Measurements from ENCODE around the gene RIT1. TPM values are rescaled to one million over a fixed set of nuclear protein-coding genes. Genes with fewer than 3 reads are reported as not detected.
A peak's percentile ranks its signal among the peaks of the same experiment; 100 is the strongest.
"Not testable (repeated sequence)": the region's sequence is repeated elsewhere in the genome, so short reads cannot be mapped to it uniquely, and the experiment has no call there.

Gene RIT1
- polyA plus RNA-seq, 6 donors from 2014 or later: 5.2 to 30.0 (median 20.9) TPM

DNA sequence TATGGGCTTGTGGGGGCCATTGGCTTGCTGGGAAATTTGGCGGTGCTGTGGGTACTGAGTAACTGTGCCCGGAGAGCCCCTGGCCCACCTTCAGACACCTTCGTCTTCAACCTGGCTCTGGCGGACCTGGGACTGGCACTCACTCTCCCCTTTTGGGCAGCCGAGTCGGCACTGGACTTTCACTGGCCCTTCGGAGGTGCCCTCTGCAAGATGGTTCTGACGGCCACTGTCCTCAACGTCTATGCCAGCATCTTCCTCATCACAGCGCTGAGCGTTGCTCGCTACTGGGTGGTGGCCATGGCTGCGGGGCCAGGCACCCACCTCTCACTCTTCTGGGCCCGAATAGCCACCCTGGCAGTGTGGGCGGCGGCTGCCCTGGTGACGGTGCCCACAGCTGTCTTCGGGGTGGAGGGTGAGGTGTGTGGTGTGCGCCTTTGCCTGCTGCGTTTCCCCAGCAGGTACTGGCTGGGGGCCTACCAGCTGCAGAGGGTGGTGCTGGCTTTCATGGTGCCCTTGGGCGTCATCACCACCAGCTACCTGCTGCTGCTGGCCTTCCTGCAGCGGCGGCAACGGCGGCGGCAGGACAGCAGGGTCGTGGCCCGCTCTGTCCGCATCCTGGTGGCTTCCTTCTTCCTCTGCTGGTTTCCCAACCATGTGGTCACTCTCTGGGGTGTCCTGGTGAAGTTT, 30.8 kb upstream of the RIT1 start:
- Mint-ChIP-seq H3K9me3 (no peaks in the 10 kb centered on the region), H3K27me3 (no peaks in the 10 kb centered on the region), H3K36me3 (no peaks in the 10 kb centered on the region), H3K4me3 (peak overlapping the region in 3 of 8 donors; percentile 9 to 32 (median 15)), H3K4me1 (peaks cover 59 to 85% (median 76%) of the 10 kb centered on the region in 3 donors), H3K27ac (peak overlapping the region in 5 of 6 donors; percentile 49 to 91 (median 79))
- ATAC-seq (ENCODE audit: low read depth in 2 of 2) (no peak), DNase-seq (no peak)

DNA sequence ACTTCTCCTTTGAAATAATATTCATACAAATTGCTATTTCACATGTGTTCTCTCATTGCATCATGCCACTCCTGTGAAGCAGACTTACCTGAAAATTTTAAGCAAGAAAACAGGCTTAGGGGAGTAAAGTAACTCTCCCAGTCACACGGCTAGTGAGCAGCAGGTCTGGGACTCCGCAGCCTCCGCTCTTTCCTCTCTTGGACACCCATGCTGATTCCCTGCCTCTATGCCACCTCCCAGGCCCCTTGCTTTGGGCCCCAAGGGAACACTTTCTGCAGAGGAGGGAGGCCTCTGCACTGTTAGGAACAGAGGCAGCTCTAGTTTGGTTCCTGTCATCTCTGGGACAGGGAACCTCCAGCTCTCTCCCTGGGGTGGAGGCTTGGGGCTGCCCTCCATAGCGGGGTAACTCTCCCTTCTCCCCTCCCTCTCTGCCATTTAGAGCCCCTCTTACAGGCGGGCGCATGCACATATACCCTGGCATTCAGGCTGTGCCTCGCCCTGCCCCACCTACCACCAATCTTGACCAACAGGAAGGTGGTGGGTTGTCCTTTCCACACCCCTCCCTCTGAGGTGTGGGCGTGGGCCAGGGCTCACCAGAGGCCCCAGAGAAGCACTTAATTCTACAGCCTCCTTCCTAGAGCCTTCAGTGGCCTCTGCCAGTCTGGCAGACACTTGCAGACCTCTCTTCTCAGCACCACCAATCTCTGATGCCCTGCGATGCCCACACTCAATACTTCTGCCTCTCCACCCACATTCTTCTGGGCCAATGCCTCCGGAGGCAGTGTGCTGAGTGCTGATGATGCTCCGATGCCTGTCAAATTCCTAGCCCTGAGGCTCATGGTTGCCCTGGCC, 30.1 kb upstream of the RIT1 start, which contains the start of gene RXFP4:
Gene RXFP4, plus strand, starts transcription at position 646 of the 852 bp plus-strand sequence. Its CDS starts 72 bp downstream, at position 718.
- DNase-seq (no peak), ATAC-seq (ENCODE audit: low read depth in 2 of 2) (no peak)
- no peaks in the 10 kb centered on the region for H3K27me3 Mint-ChIP-seq
- peaks cover 55 to 77% (median 68%) of the 10 kb centered on the region in 3 donors for H3K4me1 Mint-ChIP-seq
- H3K27ac Mint-ChIP-seq: peak within 1 kb of the TSS; percentile 80 to 91 (median 87)
- H3K9me3 Mint-ChIP-seq: no peaks in the 10 kb centered on the region
- H3K36me3 Mint-ChIP-seq: no peaks in the 10 kb centered on the region
- H3K4me3 Mint-ChIP-seq: peak within 1 kb of the TSS in 7 of 8 donors; percentile 17 to 89 (median 35)

DNA sequence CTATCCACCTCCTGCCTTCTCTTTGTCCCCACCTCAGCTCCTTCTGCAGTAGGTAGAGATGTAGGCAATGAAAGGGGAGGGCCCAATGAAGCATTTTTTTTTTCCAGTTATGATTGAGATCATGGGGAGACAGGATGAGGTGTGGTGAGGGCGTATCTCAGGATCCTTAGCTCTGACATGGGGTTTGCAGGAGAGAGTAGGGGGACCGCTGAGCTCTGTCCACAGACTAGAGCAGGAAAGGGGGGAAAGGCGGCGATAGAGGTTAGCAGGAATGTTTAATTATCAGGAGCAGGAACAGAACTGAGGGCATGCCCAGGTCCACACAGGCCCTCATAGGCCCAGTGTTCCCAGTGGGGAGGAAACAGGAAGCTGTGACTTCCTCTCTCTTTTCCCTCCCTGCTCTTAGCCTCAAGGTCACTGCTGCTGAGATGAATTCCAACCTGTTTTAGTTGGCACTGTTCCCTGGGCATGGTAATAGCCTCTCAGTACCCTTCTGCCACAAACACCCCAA, 29.4 kb upstream of the RIT1 start:
- peak overlapping the region in 7 of 8 donors; percentile 17 to 89 (median 38) for H3K4me3 Mint-ChIP-seq
- no peaks in the 10 kb centered on the region for H3K36me3 Mint-ChIP-seq
- H3K4me1 Mint-ChIP-seq: peaks cover 52 to 70% (median 61%) of the 10 kb centered on the region in 3 donors
- H3K9me3 Mint-ChIP-seq: no peaks in the 10 kb centered on the region
- ATAC-seq (ENCODE audit: low read depth in 2 of 2) (no peak), DNase-seq (no peak)
- no peaks in the 10 kb centered on the region for H3K27me3 Mint-ChIP-seq
- peak overlapping the region; percentile 60 to 91 (median 87) for H3K27ac Mint-ChIP-seq

DNA sequence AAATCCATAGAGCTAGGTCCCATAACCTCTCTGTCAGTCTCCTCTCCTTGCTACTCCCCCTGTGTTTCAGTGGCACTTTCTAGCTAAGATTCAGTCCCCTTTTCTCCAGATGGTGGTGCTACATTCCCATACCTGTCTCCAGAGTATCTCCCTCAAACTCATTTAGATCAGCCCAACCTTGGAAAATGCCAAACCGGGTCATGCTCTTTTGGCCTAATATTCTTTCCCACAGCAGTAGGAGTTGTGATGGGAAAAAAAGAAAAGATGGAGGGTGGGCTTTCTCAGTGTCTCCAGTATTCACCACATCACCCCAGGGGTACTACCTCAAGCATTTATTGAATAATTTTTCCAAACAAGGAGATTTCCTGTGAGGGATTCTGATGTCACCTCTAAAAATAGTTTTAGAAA, 27.1 kb upstream of the RIT1 start:
- DNase-seq (peak; percentile 37), ATAC-seq (ENCODE audit: low read depth in 2 of 2) (no peak)
- H3K9me3 Mint-ChIP-seq: no peaks in the 10 kb centered on the region
- H3K4me3 Mint-ChIP-seq: peak overlapping the region in 4 of 8 donors; percentile 30 to 73 (median 46)
- peaks cover 36 to 47% (median 39%) of the 10 kb centered on the region in 3 donors for H3K4me1 Mint-ChIP-seq
- H3K27me3 Mint-ChIP-seq: no peaks in the 10 kb centered on the region
- H3K27ac Mint-ChIP-seq: peak overlapping the region in 5 of 6 donors; percentile 64 to 91 (median 77)
- H3K36me3 Mint-ChIP-seq: no peaks in the 10 kb centered on the region

DNA sequence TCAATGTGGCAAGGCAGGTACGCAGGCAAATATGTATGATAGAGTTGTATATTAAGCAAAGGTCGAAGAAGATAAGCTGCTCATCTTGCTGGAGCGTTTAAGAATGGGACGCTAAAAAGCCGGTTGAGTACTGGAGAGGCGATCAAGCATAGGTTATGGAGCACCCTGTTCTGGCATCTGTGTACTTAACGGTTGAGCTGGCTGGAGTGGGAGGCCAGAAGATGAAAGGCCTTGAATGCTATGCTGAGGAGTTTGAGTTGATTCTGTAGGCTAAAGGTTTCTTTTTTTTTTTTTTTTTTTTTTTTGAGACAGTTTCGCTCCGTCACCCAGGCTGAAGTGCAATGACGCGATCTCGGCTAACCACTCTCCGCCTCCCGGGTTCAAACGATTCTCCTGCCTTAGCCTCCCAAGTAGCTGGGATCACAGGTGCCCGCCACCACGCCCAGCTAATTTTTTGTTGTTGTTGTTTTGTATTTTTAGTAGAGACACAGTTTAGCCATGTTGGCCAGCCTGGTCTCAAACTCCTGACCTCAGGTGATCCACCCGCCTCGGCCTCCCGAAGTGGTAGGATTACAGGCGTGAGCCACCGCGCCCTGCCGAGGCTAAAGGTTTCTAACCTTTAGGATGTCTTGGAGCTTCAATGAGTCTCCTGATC, 23.9 kb upstream of the RIT1 start:
- H3K4me3 Mint-ChIP-seq: peak overlapping the region in 2 of 8 donors; percentile 9 to 56
- no peaks in the 10 kb centered on the region for H3K36me3 Mint-ChIP-seq
- no peaks in the 10 kb centered on the region for H3K9me3 Mint-ChIP-seq
- ATAC-seq (ENCODE audit: low read depth in 2 of 2) (no peak), DNase-seq (no peak)
- H3K27ac Mint-ChIP-seq: peak overlapping the region in 2 of 6 donors; percentile 52 to 86
- no peaks in the 10 kb centered on the region for H3K27me3 Mint-ChIP-seq
- H3K4me1 Mint-ChIP-seq: peaks cover 16 to 37% (median 20%) of the 10 kb centered on the region in 3 donors

DNA sequence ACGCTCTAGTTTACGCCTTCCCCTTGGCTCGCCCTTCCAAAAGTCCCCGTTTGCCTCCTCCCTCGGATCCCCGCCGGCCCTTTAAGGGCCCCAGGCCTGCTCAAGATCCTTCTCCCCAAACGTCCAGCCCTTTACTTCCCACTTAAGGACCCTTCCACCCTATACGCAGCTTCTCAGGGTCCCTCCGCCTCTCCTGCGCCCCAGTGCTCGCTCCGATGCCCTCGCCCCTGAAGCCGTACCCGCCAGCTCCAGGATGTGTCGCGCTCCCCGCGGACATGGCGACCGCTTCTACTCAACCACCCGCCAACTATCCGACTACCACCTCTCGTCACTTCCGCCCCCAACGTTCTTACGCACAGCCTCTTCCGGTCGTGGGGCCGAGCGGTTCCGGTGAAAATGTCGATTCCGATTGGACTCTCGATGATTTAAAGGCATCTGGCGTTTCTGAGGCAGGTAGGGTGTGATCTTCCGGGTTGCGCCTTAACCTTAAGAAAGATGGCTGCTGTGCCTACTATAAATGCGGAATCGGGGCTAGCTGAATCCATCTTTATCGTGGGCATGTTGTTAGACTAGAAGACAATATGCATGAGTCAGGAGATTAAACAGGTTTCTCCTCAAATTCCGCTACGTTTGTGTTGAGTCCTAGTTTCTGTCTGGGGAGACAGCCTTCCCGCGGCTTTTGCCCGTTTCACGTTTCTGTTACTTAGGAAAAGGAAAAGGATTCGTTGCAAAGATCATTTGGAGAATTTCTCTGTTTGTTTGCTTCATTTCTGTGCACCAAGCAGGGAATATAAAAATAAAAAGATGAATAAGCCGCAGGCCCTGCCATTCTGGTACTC, 23.2 kb upstream of the RIT1 start, which contains the start of gene KHDC4:
Gene KHDC4, minus strand, starts transcription at position 317 of the 839 bp plus-strand sequence. Its CDS starts 40 bp downstream, at position 277.
- Mint-ChIP-seq H3K9me3 (no peaks in the 10 kb centered on the region), H3K4me1 (peaks cover 13 to 33% (median 22%) of the 10 kb centered on the region in 3 donors), H3K27ac (peak within 1 kb of the TSS in 3 of 6 donors; percentile 52 to 86 (median 66)), H3K36me3 (no peaks in the 10 kb centered on the region), H3K27me3 (no peaks in the 10 kb centered on the region), H3K4me3 (peak within 1 kb of the TSS in 1 of 8 donors; percentile 9)
- DNase-seq (peak; percentile 96), ATAC-seq (ENCODE audit: low read depth in 2 of 2) (peak; percentile 90 to 92)

DNA sequence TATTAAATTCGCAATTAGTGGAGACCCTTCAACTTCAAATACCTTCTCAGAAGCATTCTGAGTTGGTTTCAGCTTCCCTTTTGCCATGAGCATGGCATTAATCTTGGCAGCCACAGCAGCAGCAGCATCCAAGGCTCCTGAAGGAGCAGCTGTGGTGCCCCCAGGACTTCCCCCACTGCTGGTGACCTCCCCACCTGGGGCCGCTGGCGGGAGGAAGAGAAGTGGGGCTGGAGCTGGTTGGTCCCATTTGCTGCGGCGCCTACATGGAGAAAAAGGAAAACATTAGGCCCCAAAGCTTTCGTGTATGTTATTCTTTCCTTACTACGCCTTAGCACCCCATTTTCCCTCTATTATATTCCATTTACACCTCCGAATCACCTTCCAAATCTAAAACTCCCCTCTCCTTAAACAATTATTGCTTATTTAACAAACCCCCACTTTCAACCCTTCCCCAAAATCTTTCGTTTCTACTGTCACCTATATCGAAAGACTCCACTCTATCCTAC, 22.5 kb upstream of the RIT1 start:
- H3K9me3 Mint-ChIP-seq: no peaks in the 10 kb centered on the region
- H3K4me3 Mint-ChIP-seq: no peak overlapping the region
- ATAC-seq (ENCODE audit: low read depth in 2 of 2): no peak
- DNase-seq: no peak
- H3K27ac Mint-ChIP-seq: peak overlapping the region in 1 of 6 donors; percentile 66
- no peaks in the 10 kb centered on the region for H3K36me3 Mint-ChIP-seq
- H3K4me1 Mint-ChIP-seq: peaks cover 13 to 32% (median 26%) of the 10 kb centered on the region in 3 donors
- no peaks in the 10 kb centered on the region for H3K27me3 Mint-ChIP-seq

DNA sequence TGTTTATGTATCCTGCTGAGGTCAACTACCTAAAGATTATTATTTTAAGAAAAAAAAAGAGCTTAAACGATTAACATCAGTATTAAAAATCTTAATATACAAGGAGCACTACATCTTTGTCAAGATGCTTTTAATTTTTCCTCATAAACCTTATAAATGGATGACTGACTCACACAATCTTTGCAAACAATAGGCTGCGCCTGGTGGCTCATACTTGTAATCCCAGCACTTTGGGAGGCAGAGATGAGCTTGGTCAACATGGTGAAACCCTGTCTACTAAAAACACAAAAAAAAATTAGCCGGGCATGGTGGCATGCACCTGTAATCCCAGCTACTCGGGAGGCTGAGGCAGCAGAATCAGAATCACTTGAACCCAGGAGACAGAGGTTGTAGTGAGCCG, 21.3 kb upstream of the RIT1 start:
- Mint-ChIP-seq H3K27ac (peak overlapping the region in 1 of 6 donors; percentile 72), H3K4me1 (peaks cover 8 to 24% (median 20%) of the 10 kb centered on the region in 3 donors), H3K9me3 (no peaks in the 10 kb centered on the region), H3K4me3 (peak overlapping the region in 5 of 8 donors; percentile 15 to 81 (median 56)), H3K27me3 (no peaks in the 10 kb centered on the region), H3K36me3 (no peaks in the 10 kb centered on the region)
- ATAC-seq (ENCODE audit: low read depth in 2 of 2) (no peak), DNase-seq (no peak)

DNA sequence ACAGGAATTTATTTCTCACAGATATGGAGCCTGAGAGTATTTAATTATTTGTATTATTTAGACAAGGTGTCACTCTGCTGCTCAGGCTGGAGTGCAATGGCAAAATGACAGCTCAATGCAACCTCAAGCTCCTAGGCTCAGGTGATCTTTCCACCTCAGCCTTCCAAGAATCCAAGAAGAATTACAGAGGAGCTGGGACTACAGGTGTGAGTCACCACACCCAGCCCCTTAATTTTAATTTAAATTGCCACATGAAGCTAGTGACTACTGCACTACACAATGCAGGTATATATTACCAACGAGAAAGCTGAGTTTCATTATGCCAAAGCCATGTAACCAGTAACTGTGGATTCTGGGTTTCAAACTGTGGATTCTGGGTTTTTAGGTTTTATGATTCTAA, 20.9 kb upstream of the RIT1 start:
- DNase-seq: no peak
- Mint-ChIP-seq H3K27me3 (no peaks in the 10 kb centered on the region), H3K4me1 (peaks cover 8 to 24% (median 20%) of the 10 kb centered on the region in 3 donors), H3K36me3 (peaks cover 0 to 1% of the 10 kb centered on the region in 2 donors), H3K9me3 (no peaks in the 10 kb centered on the region), H3K4me3 (peak overlapping the region in 4 of 8 donors; percentile 16 to 81 (median 30)), H3K27ac (peak overlapping the region in 3 of 6 donors; percentile 14 to 68 (median 59))
- ATAC-seq (ENCODE audit: low read depth in 2 of 2): no peak

DNA sequence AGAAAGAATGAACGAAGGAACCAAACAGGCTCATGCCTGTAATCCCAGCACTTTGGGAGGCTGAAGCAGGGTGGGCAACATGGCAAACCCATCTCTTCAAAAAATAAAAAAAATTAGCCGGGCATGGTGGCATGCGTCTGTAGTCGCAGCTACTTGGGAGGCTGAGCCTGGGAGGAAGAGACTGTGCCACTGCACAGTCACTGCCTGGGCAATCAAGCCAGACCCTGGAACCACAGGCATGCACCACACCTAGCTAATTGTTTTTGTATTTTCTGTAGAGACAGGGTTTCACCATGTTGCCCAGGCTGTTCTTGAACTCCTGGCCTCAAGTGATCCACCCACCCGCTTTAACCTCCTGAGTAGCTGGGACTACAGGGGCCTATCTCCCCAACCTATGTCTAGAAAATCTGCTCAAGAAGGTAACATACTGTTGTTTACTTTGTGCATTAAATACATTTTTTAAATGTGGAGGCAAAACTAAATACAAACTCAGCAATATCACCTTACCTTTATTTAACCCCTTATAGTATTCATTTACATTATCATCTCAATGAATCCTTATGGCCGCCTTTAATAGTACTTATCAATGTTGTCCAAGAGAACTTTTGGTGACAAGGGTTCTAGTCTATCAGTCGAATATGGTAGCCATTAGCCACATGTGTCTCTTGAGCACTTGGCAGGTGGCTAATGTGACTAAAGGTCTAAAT, 20.3 kb upstream of the RIT1 start:
- peak overlapping the region in 7 of 8 donors; percentile 2 to 78 (median 42) for H3K4me3 Mint-ChIP-seq
- H3K9me3 Mint-ChIP-seq: no peaks in the 10 kb centered on the region
- DNase-seq: no peak
- H3K36me3 Mint-ChIP-seq: peaks cover 0 to 7% of the 10 kb centered on the region in 2 donors
- H3K27ac Mint-ChIP-seq: peak overlapping the region in 4 of 6 donors; percentile 14 to 90 (median 54)
- no peak for ATAC-seq (ENCODE audit: low read depth in 2 of 2)
- no peaks in the 10 kb centered on the region for H3K27me3 Mint-ChIP-seq
- peaks cover 8 to 24% (median 20%) of the 10 kb centered on the region in 3 donors for H3K4me1 Mint-ChIP-seq

DNA sequence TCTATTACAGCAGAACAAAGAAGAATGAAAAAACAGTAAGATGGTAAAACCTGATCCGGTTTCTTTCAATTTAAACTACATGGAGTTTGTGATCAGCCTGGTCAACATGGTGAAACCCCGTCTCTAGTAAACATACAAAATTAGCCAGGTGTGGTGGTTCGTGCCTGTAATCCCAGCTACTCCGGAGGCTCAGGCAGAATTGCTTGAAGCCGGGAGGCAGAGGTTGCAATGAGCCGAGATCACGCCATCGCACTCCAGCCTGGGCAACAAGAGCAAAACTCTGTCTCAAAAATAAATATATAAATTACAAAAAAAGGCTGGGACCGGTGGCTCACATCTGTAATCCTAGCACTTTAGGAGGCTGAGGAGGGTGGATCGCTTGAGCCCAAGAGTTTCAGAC, 19.6 kb upstream of the RIT1 start:
- not testable (repeated sequence) for DNase-seq; H3K27me3 Mint-ChIP-seq; H3K9me3 Mint-ChIP-seq; ATAC-seq (ENCODE audit: low read depth in 2 of 2); H3K36me3 Mint-ChIP-seq
- peak overlapping the region in 3 of 8 donors; percentile 49 to 78 (median 59) for H3K4me3 Mint-ChIP-seq
- H3K4me1 Mint-ChIP-seq: peaks cover 8 to 24% (median 20%) of the 10 kb centered on the region in 3 donors
- peak overlapping the region in 5 of 6 donors; percentile 5 to 90 (median 47) for H3K27ac Mint-ChIP-seq
